Activated T-helper 2 cell treated with anti-CD3 and anti-CD28 coated beads, Interferon-gamma antibody, Interleukin-2, Interleukin-4, amounts not matched to agents 10 μg/mL and 5 μg/mL and 100 μg/mL, durations not matched to agents 14 hours and 24 hours and 36 hours (primary cell): ENCODE results near the gene CCDC177. TPM values are rescaled to one million over a fixed set of nuclear protein-coding genes. Genes with fewer than 3 reads are reported as not detected.

ENCODE experiments used
- DNase-seq: peaks from one replicate; pipeline ENCODE4 v3.0.0; 2021; ENCODE audit warnings: low spot score
- H3K27ac Mint-ChIP-seq: one replicate; pipeline ENCODE4 v1.8.0; 2021; ENCODE audit warnings: mixed read lengths
- H3K27me3 Mint-ChIP-seq: one replicate; pipeline ENCODE4 v1.8.0; 2021; ENCODE audit warnings: low read depth, mixed read lengths
- H3K36me3 Mint-ChIP-seq: one replicate; pipeline ENCODE4 v1.8.0; 2021; ENCODE audit warnings: low read depth, mixed read lengths
- H3K4me1 Mint-ChIP-seq: one replicate; pipeline ENCODE4 v1.8.0; 2021; ENCODE audit warnings: low read depth, mixed read lengths
- H3K4me3 Mint-ChIP-seq: one replicate; pipeline ENCODE4 v1.8.0; 2021; ENCODE audit warnings: low read depth, mild to moderate bottlenecking, moderate library complexity, mixed read lengths
- H3K9me3 Mint-ChIP-seq: one replicate; pipeline ENCODE4 v1.8.0; 2021; ENCODE audit warnings: mixed read lengths
- intact Hi-C: fragments of 100-400 bp; cut with micrococcal nuclease; formaldehyde crosslinking; loops from one replicate; pipeline ENCODE4 v1.15.1; 2023
- total RNA-seq: library from RNA; stranded (reverse); gene quantifications from 2 replicates; pipeline ENCODE4 v1.2.3, GENCODE V29; 2022

The CCDC177 gene
- total RNA-seq, 1 donor from 2014 or later, result not detected

GRCh38 chr14:69591317-69591716, 16.6 kb upstream of the CCDC177 start:
- no peaks in the 10 kb centered on the region for H3K36me3 Mint-ChIP-seq
- no peak overlapping the region for H3K27ac Mint-ChIP-seq
- H3K9me3 Mint-ChIP-seq, result no peaks in the 10 kb centered on the region
- DNase-seq, result no peak
- no peaks in the 10 kb centered on the region for H3K27me3 Mint-ChIP-seq
- intact Hi-C loops, result no loop called here
- H3K4me3 Mint-ChIP-seq, result no peak overlapping the region
- peaks cover 5% of the 10 kb centered on the region for H3K4me1 Mint-ChIP-seq

GRCh38 chr14:69587389-69587788, 12.7 kb upstream of the CCDC177 start:
- Mint-ChIP-seq H3K27me3 (peaks cover 7% of the 10 kb centered on the region), H3K36me3 (no peaks in the 10 kb centered on the region), H3K4me1 (peaks cover 11% of the 10 kb centered on the region), H3K27ac (no peak overlapping the region), H3K9me3 (no peaks in the 10 kb centered on the region), H3K4me3 (no peak overlapping the region)
- intact Hi-C loops, result no loop called here
- DNase-seq, result no peak

DNA sequence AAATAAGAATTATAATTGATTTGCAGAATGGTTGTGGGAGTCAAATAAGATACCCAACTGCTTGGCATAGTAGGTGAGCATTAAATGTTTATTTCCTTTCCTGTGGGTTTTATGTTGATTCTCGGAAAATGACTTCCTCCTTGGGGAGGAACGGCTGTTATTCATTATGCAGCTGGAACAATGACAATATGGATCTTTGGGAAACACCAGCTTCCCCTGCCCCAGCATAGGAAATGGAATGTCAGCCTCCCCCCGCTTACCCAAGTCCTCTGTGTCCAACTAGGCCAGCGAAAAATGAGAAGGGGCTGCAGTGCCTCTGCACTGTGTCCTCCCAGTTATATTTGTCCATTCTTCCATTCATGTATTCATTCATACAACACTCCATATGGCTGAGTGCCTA, 11.7 kb upstream of the CCDC177 start:
- Mint-ChIP-seq H3K4me1 (peaks cover 11% of the 10 kb centered on the region), H3K9me3 (no peaks in the 10 kb centered on the region), H3K27me3 (peaks cover 7% of the 10 kb centered on the region), H3K4me3 (no peak overlapping the region), H3K27ac (no peak overlapping the region), H3K36me3 (no peaks in the 10 kb centered on the region)
- intact Hi-C loops, result no loop called here
- DNase-seq, result no peak

GRCh38 chr14:69584389-69584788, 9.7 kb upstream of the CCDC177 start:
- Mint-ChIP-seq H3K4me1 (peaks cover 11% of the 10 kb centered on the region), H3K27ac (no peak overlapping the region), H3K4me3 (no peak overlapping the region), H3K9me3 (no peaks in the 10 kb centered on the region), H3K36me3 (no peaks in the 10 kb centered on the region), H3K27me3 (peaks cover 15% of the 10 kb centered on the region)
- intact Hi-C loops, result no loop called here
- DNase-seq, result no peak

DNA sequence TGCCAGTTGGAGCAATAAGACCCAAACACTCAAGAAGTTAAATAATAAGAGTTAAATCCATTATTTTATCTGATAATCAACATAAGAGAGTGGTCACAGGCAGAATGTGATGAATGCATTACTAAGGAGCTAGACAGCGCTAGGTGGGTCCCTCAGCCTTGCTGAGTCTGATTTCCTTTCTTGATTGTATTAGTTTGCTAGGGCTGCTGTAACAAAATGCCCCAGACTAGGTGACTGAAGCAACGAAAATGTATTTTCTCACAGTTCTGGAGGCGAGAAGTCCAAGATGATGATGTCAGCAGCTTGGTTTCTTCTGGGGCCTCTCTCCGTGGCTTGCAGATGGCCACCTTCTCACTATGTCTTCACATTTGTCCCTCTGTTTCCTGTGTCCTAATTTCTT, 8.2 kb upstream of the CCDC177 start:
- no peak for DNase-seq
- Mint-ChIP-seq H3K4me1 (peaks cover 9% of the 10 kb centered on the region), H3K27me3 (peaks cover 25% of the 10 kb centered on the region)

GRCh38 chr14:69582212-69582611, 7.5 kb upstream of the CCDC177 start:
- Mint-ChIP-seq H3K9me3 (no peaks in the 10 kb centered on the region), H3K27ac (no peak overlapping the region), H3K4me1 (peaks cover 6% of the 10 kb centered on the region), H3K36me3 (no peaks in the 10 kb centered on the region), H3K27me3 (peaks cover 25% of the 10 kb centered on the region), H3K4me3 (no peak overlapping the region)
- intact Hi-C loops, result no loop called here
- DNase-seq, result no peak

More for the DNA sequence above, 8.2 kb upstream of the CCDC177 start:
- H3K9me3 Mint-ChIP-seq, result no peaks in the 10 kb centered on the region
- H3K4me3 Mint-ChIP-seq, result no peak overlapping the region
- H3K27ac Mint-ChIP-seq, result no peak overlapping the region
- no peaks in the 10 kb centered on the region for H3K36me3 Mint-ChIP-seq
- intact Hi-C loops, result no loop called here

- no peak for DNase-seq
- Mint-ChIP-seq H3K9me3 (no peaks in the 10 kb centered on the region), H3K36me3 (no peaks in the 10 kb centered on the region), H3K27ac (no peak overlapping the region), H3K4me3 (no peak overlapping the region), H3K27me3 (peaks cover 31% of the 10 kb centered on the region), H3K4me1 (peaks cover 6% of the 10 kb centered on the region)
- intact Hi-C loops, result no loop called here
Observed at GRCh38 chr14:69581316-69581935, 6.8 kb upstream of the CCDC177 start.

DNA sequence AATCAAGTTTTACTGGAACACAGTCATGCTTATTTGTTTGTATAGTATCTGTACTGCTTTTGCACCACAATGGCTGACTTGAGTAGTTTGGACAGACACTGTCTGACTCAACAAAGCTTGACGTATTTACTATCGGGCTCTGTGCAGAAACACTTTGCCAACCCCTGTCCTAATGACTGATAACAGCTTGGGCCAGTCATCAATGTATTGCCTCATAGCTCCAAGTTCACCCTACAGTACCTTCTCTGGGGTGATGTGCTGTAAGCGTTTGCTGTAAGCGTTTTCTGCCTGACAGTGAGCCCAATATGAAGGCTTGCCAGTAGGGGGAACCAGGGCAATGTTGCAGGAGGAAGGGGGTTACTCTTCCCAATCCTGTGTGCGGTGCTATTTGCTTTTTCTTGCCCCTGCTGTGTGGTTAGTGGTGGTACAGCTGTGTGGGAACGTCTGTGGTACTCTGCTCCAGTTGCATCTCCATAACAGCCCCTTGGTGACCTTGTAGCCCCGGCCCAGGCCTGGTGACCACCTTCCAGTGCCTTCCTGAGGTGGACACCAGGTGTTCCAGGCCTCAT, 5.4 kb upstream of the CCDC177 start:
- intact Hi-C loops, result no loop called here
- H3K27me3 Mint-ChIP-seq, result peaks cover 37% of the 10 kb centered on the region
- no peaks in the 10 kb centered on the region for H3K9me3 Mint-ChIP-seq
- peaks cover 4% of the 10 kb centered on the region for H3K4me1 Mint-ChIP-seq
- H3K36me3 Mint-ChIP-seq, result no peaks in the 10 kb centered on the region
- no peak overlapping the region for H3K4me3 Mint-ChIP-seq
- H3K27ac Mint-ChIP-seq, result no peak overlapping the region
- no peak for DNase-seq

GRCh38 chr14:69579476-69579875, 4.8 kb upstream of the CCDC177 start:
- intact Hi-C loops, result loop anchor here (10.0 kb wide), 1 partner anchor 105 kb away; no protein-coding TSS in a partner anchor
- peaks cover 37% of the 10 kb centered on the region for H3K27me3 Mint-ChIP-seq

GRCh38 chr14:69574954-69575295, 254 bp upstream of the CCDC177 start:
- Mint-ChIP-seq H3K36me3 (no peaks in the 10 kb centered on the region), H3K9me3 (no peaks in the 10 kb centered on the region), H3K27me3 (peaks cover 59% of the 10 kb centered on the region), H3K4me1 (peaks cover 9% of the 10 kb centered on the region), H3K4me3 (no peak overlapping the region), H3K27ac (no peak overlapping the region)
- no peak for DNase-seq
- intact Hi-C loops, result loop anchor here (5.0 to 10.0 kb wide), 2 partner anchors 38 to 100 kb away; no protein-coding TSS in a partner anchor

More at GRCh38 chr14:69579476-69579875, 4.8 kb upstream of the CCDC177 start:
- Mint-ChIP-seq H3K4me1 (peaks cover 3% of the 10 kb centered on the region), H3K36me3 (no peaks in the 10 kb centered on the region), H3K9me3 (no peaks in the 10 kb centered on the region), H3K27ac (no peak overlapping the region), H3K4me3 (no peak overlapping the region)
- no peak for DNase-seq

GRCh38 chr14:69573831-69574262, 824 bp downstream of the CCDC177 start:
- Mint-ChIP-seq H3K9me3 (no peaks in the 10 kb centered on the region), H3K4me1 (peaks cover 9% of the 10 kb centered on the region), H3K27me3 (peaks cover 59% of the 10 kb centered on the region), H3K36me3 (no peaks in the 10 kb centered on the region), H3K27ac (no peak overlapping the region), H3K4me3 (peak overlapping the region; percentile 26)
- intact Hi-C loops, result loop anchor here (5.0 to 10.0 kb wide), 2 partner anchors 37 to 99 kb away; no protein-coding TSS in a partner anchor
- no peak for DNase-seq

- Mint-ChIP-seq H3K4me3 (peak overlapping the region; percentile 26), H3K27me3 (peaks cover 60% of the 10 kb centered on the region), H3K27ac (no peak overlapping the region), H3K36me3 (no peaks in the 10 kb centered on the region), H3K9me3 (no peaks in the 10 kb centered on the region), H3K4me1 (peaks cover 9% of the 10 kb centered on the region)
- no peak for DNase-seq
- intact Hi-C loops, result loop anchor here (5.0 to 10.0 kb wide), 2 partner anchors 36 to 99 kb away; no protein-coding TSS in a partner anchor
Observed at GRCh38 chr14:69573205-69573830, 1.4 kb downstream of the CCDC177 start.

DNA sequence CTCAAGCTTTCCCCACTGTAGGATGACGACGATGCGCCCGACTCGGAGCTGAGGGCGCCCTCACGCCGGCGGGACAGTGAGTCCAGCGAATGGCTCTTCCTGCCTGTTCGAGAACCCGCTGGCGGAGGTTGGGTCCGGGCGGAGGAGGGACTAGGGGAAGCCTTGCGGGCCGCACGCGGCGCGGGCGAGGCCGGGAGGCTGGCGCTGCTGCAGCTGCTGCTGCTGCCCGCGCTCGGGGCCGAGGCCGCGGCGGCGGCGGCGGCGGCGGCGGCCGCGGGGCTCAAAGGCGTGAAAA, 1.9 kb downstream of the CCDC177 start:
- H3K4me3 Mint-ChIP-seq, result no peak overlapping the region
- intact Hi-C loops, result loop anchor here (5.0 to 10.0 kb wide), 2 partner anchors 35 to 98 kb away; no protein-coding TSS in a partner anchor
- H3K4me1 Mint-ChIP-seq, result peaks cover 9% of the 10 kb centered on the region
- no peak for DNase-seq
- peaks cover 65% of the 10 kb centered on the region for H3K27me3 Mint-ChIP-seq
- no peak overlapping the region for H3K27ac Mint-ChIP-seq
- no peaks in the 10 kb centered on the region for H3K36me3 Mint-ChIP-seq
- H3K9me3 Mint-ChIP-seq, result no peaks in the 10 kb centered on the region
